ENCODE measurements around the gene PDLIM5.

DNA sequence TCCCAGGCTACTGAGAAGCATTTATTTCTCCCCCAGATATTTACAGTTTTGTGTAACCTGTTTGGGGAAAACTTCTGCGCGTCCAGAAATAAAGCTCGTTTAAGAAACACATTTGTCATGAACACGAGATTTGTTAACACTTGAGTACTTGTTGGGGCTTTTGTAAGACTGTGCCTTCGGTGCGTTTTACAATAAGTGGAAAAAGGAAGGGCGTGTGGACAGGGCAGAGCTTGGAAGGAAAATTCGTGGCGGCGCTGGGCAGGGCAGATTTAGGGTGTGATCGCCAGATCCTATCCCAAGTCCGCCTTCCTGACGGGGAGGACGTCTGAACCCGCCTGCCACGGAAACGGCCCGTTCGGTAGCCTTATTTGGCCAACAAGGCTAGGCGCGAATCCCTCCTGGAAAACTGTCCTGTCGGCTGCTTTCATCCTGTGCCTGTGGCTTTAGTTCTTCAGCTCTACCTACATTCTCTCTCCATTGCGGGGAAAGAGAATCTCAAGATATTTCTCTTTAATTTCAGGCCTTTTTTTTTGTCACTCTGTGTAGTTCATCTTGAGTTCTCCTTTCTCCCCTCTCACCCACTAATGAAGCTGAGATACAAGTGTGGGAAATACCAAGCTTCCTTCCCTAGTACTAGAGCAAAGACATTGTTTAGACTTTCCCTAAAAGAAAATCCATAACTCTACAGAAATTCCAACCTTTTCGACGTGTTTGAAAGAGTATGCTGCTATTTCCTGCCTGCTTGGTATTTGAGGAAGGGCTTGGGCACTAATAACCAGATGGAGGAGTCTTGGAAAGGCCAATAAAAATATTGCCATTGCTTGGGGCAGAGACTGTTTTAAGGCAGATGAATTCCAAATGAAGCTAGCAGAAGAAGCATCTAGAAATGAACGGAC is 982 bp downstream of the PDLIM5 start:
- TF ChIP-seq POLR2A (IDR thresholded peaks at IDR 0.05; ENCODE audit: low read depth, low read length): no peak
- TF ChIP-seq POLR2AphosphoS5 (IDR thresholded peaks at IDR 0.05; ENCODE audit: low read depth, low read length): no peak

Measured in GM12892 (cell line).